HFFc6 (cell line): ENCODE results near the gene FAM222A. TPM values are rescaled to one million over a fixed set of nuclear protein-coding genes. Genes with fewer than 3 reads are reported as not detected.
"Not testable (repeated sequence)": the region's sequence is repeated elsewhere in the genome, so short reads cannot be mapped to it uniquely, and the experiment has no call there.

Experiments used
- DNase-seq: peaks from one replicate; pipeline ENCODE4 v3.0.0-alpha.2; 2018
- H3K27ac Mint-ChIP-seq: 2 replicates; pipeline ENCODE4 v1.8.0; 2020; ENCODE audit warnings: mild to moderate bottlenecking, mixed read lengths
- H3K27me3 Mint-ChIP-seq: 2 replicates; pipeline ENCODE4 v1.8.0; 2021; ENCODE audit warnings: mild to moderate bottlenecking, moderate library complexity, mixed read lengths; ENCODE audit not compliant: insufficient read depth
- H3K36me3 Mint-ChIP-seq: 2 replicates; pipeline ENCODE4 v1.8.0; 2021; ENCODE audit warnings: low read depth, mixed read lengths
- H3K4me1 Mint-ChIP-seq: 2 replicates; pipeline ENCODE4 v1.8.0; 2020; ENCODE audit warnings: low read depth, mixed read lengths
- H3K4me3 Mint-ChIP-seq: 2 replicates; pipeline ENCODE4 v1.8.0; 2020; ENCODE audit warnings: mild to moderate bottlenecking, moderate library complexity, mixed read lengths
- H3K9me3 Mint-ChIP-seq: 2 replicates; pipeline ENCODE4 v1.8.0; 2020; ENCODE audit warnings: mild to moderate bottlenecking, mixed read lengths
- total RNA-seq, 6 experiments: library from RNA; stranded (reverse); fragmentation: NEBNext Ultra II Directional; extraction: Animal tissue kit (Norgen Biotek cat#: 25700); gene quantifications; 2 replicates in 1 of 6; 3 replicates in 5 of 6; pipeline ENCODE4 v1.2.3, GENCODE V29; 2021
- TF ChIP-seq, protein P1 (sequence below): fragments of 200-600 bp; sonication (generic); IDR thresholded peaks from 2 replicates; pipeline ENCODE4 v1.5.0; 2021; ENCODE audit warnings: antibody characterized with exemption, mild to moderate bottlenecking

FAM222A gene
- total RNA-seq, 6 experiments from 2014 or later: 0.46 to 0.65 (median 0.64) TPM

DNA sequence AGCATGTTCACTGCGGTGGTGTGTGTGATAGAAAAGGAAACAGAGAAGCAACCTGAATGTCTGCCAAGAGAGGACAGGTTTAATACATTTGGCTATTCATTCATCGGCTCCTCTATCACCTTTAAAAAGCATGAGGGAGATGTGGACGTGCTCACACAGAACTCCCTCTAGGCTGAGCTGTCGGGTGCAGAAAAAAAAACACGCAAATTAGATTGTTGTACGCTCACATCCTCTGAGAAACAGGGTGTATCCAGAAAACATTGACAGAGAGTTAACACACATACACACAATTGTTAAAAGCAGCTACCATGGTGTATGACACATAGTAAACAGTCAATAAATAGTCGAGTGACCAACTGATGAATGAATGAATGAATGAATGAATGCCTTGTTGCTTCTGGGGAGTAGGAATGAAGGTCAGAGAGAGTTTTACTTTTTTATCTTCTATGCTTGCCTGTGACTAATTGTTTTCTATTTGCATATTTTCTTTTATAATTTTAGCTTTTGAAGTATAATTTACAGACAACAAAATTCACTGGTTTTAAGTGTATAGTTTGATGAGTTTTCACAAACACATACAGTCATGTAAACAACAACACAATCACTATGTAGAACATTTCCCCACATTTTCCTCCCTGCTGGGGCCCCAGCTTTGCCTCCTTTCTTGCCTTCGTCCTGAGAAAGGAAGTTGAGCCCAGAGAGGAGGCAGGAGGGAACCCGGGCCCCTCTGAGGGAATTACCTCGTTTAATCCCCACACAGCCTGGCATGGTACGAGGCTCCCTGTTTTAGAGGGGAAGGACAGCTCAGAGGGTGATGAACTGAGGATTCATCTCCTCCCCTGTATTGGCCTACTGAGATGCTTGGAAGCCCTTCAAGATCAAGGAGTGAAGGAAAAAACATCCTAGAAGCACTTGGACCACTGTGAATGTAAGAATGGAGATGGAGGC, 19.7 kb upstream of the FAM222A start:
- H3K4me1 Mint-ChIP-seq: peaks cover 6% of the 10 kb centered on the region; the same call in 1 of the 2 replicates
- H3K36me3 Mint-ChIP-seq: no peaks in the 10 kb centered on the region
- H3K4me3 Mint-ChIP-seq: no peak overlapping the region
- H3K27me3 Mint-ChIP-seq: peaks cover 22% of the 10 kb centered on the region
- H3K9me3 Mint-ChIP-seq: no peaks in the 10 kb centered on the region
- no peak for DNase-seq
- TF ChIP-seq, protein P1, sequence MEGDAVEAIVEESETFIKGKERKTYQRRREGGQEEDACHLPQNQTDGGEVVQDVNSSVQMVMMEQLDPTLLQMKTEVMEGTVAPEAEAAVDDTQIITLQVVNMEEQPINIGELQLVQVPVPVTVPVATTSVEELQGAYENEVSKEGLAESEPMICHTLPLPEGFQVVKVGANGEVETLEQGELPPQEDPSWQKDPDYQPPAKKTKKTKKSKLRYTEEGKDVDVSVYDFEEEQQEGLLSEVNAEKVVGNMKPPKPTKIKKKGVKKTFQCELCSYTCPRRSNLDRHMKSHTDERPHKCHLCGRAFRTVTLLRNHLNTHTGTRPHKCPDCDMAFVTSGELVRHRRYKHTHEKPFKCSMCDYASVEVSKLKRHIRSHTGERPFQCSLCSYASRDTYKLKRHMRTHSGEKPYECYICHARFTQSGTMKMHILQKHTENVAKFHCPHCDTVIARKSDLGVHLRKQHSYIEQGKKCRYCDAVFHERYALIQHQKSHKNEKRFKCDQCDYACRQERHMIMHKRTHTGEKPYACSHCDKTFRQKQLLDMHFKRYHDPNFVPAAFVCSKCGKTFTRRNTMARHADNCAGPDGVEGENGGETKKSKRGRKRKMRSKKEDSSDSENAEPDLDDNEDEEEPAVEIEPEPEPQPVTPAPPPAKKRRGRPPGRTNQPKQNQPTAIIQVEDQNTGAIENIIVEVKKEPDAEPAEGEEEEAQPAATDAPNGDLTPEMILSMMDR: no peak
- no peak overlapping the region for H3K27ac Mint-ChIP-seq

GRCh38 chr12:109694629-109695028, 19.0 kb upstream of the FAM222A start:
- H3K27ac Mint-ChIP-seq, H3K36me3 Mint-ChIP-seq, H3K9me3 Mint-ChIP-seq, H3K4me1 Mint-ChIP-seq, H3K4me3 Mint-ChIP-seq, DNase-seq: not testable (repeated sequence)
- peaks cover 22% of the 10 kb centered on the region for H3K27me3 Mint-ChIP-seq

GRCh38 chr12:109695416-109695815, 18.2 kb upstream of the FAM222A start:
- no peak for DNase-seq
- TF ChIP-seq, protein P1: no peak
- H3K36me3 Mint-ChIP-seq: no peaks in the 10 kb centered on the region
- H3K4me1 Mint-ChIP-seq: peaks cover 6% of the 10 kb centered on the region; the same call in 1 of the 2 replicates
- H3K27ac Mint-ChIP-seq: no peak overlapping the region
- no peak overlapping the region for H3K4me3 Mint-ChIP-seq
- H3K27me3 Mint-ChIP-seq: peaks cover 27% of the 10 kb centered on the region
- no peaks in the 10 kb centered on the region for H3K9me3 Mint-ChIP-seq

- H3K4me1 Mint-ChIP-seq: peaks cover 6% of the 10 kb centered on the region; the same call in 1 of the 2 replicates
- H3K27ac Mint-ChIP-seq: no peak overlapping the region
- no peak for DNase-seq
- no peaks in the 10 kb centered on the region for H3K9me3 Mint-ChIP-seq
- peaks cover 31% of the 10 kb centered on the region for H3K27me3 Mint-ChIP-seq
- H3K36me3 Mint-ChIP-seq: no peaks in the 10 kb centered on the region
- TF ChIP-seq, protein P1: no peak
- H3K4me3 Mint-ChIP-seq: no peak overlapping the region
Observed at GRCh38 chr12:109695961-109696461, 17.6 kb upstream of the FAM222A start.

DNA sequence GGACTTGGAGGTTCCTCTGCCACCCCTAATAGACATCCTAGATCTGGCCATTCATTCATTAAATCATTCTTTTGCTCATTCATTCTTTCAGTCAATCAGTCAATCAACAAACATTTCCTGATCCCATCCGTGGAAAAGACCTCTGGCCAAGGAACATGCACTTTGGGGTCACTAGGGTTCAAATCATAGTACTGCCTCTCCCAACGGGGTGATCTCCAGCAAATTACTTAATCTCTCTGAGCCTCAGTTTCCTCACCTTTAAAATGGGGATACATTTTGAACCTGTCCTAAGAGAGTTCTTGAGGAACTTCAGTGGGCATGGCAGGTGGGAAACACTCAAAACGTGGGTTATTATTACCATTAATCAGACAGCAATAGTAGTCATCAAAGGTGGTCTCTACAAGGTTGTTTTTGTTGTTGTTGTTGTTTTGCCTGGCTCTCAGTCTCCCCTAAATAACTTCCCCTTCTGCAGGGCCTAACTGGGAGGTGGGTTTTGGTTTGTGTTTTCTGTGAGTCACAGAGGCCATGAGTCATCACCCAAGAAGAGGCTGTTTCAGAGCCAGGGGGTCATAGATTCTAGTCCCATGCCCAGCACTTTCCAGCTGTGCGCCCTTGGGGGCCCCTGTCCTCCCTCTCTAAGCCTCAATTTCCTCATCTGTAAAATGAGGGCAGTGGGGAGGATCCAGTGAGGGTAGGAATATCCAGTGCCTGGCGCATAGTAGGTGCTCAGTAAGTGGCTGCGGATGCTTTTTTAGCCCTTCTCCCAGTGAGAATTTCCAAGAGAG, 16.9 kb upstream of the FAM222A start:
- Mint-ChIP-seq H3K27ac (no peak overlapping the region), H3K4me1 (peaks cover 6% of the 10 kb centered on the region; the same call in 1 of the 2 replicates), H3K9me3 (no peaks in the 10 kb centered on the region), H3K4me3 (no peak overlapping the region), H3K36me3 (no peaks in the 10 kb centered on the region), H3K27me3 (peaks cover 34% of the 10 kb centered on the region)
- DNase-seq: no peak
- TF ChIP-seq, protein P1: no peak
